GM03348 (cell line): ENCODE results near the gene OR10A5.
"Not testable (repeated sequence)": the region's sequence is repeated elsewhere in the genome, so short reads cannot be mapped to it uniquely, and the experiment has no call there.

ENCODE experiments used
- DNase-seq: peaks from one replicate; pipeline ENCODE4 v3.0.0; 2012; ENCODE audit warnings: low spot score

Gene OR10A5, protein sequence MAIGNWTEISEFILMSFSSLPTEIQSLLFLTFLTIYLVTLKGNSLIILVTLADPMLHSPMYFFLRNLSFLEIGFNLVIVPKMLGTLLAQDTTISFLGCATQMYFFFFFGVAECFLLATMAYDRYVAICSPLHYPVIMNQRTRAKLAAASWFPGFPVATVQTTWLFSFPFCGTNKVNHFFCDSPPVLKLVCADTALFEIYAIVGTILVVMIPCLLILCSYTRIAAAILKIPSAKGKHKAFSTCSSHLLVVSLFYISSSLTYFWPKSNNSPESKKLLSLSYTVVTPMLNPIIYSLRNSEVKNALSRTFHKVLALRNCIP

DNA sequence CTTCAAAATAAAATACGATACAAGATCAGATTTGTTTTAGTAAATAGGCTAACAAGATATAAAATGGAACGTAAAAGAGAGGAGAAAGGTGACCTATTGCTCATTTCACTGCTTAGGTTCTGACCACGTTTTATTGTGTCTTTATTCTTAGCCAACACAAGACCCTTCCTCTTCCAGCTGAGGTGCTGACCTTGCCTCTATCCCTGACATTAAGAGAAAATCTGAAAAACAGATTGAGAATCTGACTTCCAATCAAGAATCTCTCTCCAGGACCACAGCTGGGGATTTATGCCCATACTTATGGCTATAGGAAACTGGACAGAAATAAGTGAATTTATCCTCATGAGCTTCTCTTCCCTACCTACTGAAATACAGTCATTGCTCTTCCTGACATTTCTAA is at the start of gene OR10A5:
Gene OR10A5, plus strand, starts transcription at position 301 of the 400 bp plus-strand sequence. Its CDS starts 0 bp downstream, at position 301.
- no peak for DNase-seq

DNA sequence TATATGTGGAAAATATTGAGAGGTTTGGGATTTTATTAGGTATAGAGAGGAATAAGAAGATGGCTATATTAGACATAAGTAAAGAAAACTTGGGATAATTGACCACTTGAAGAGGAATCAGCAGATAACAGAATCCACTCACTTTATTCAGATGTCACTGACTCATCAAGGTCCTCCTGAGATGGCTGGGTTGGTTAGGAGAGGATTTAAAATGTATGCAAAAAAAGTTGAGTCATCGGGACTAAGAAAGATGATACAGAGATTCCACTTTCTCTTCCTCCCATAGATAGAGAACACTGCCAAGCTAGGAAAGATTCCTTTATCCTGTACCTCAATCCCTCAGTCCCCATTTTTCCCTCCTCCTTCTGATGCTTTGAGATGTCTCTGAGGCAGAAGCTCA is 46.1 kb upstream of the OR10A5 start, which contains the start of gene OR6A2:
Gene OR6A2, minus strand, starts transcription at position 288 of the 400 bp plus-strand sequence. CDS start 3,981 bp downstream, outside the sequence.
- DNase-seq: no peak

DNA sequence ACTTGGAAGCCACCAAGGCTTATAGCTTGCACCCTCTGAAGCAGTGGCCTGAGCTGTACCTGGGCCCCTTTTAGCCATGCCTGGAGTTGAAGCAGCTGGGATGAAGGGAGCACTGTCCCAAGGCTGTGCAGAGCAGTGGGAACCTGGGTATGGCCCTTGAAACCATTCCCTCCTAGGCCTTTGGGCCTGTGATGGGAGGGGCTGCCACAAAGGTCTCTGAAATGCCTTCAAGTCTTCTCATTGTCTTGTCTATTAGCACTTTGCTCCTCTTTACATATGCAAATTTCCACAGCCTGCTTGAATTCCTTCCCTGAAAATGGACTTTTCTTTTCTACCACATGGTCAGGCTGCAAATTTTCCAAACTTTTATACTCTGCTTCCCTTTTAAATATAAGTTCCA is 44.4 kb upstream of the OR10A5 start:
- DNase-seq: not testable (repeated sequence)

DNA sequence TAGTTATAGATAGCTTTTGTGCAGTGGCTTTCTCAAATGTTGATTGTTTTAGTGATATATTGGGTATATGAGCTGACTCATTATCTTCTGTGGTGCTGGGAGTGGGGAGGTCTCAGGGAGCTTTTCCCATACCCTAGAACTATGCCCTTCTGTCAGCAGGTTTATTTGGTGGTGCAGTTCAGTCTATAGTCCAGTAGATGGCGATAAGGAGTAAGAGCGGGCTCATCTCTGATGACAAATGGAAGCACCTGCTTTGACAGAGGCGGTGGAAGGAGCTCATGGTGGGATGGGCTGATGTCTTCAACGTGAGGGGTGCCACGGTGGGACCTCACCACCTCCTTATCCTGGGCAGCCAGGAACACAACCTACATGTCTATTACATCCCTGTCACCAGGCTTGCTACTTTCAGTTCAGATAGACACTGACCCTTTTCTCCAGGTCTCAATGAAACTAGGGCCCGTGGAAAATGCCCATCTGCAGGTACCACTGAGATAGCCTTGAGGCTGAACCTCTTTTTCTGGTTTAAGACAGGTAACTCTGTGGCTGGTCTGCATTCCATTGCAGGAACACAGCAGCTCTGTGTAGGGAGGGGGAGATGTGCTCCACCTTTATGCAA is 33.0 kb upstream of the OR10A5 start:
- peak; percentile 75 for DNase-seq

DNA sequence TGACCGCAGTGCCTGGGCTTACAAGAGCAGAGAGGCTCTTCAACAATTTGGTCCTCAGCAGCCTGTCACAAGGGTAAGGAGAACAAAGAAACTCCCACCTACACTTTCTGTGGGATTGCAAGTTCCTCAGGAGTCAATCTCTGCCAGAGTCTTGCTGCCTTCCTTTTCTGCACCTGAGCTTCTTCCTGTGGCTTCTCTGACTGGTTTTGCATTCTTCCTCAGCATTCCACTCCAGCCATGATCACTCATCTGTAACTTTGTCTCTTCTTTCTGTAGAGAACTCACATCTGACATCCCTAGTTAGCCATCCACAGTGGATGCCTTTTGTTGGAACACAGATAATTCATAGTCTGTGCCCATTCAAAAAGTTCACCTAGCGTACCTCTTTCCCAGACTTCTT is 31.8 kb upstream of the OR10A5 start:
- DNase-seq: no peak

DNA sequence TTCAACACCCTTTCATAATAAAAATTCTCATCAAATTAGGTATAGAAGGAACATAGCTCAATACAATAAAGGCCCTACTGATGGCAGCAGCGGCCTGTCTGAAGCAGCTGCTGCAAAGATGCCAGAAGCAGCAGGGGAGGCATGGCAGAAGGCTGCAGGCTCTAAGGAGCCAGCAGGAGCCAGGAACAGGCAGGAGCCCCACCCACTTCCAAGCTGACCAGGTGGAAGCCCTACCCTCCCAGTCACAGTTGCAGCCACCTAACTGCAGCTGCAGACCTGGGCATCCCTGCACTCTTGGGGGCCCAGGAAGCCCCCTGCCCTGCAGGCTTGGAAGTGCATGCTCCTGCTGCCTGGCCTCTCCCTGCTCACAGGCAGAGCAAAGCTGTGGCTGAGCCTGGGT is 27.8 kb upstream of the OR10A5 start:
- DNase-seq: no peak

DNA sequence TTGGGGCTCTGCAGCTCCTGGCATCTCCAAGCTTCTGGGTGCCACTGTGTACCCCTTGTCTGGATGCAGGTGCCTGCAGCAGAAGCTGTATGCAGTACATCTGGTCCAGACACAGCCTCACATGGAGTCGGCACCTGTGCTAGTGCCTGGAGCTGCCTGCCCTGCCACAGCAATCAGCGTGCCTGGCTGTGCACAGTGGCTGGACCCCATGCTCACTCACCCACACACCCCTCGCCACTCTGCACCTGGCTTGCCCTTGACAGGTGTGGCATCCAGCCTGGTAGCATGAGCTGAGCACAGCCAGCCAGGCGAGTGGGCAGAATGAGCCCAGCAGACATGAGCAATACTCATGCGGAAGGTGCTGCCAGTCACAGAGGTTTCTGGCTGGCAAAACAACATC is 26.5 kb upstream of the OR10A5 start:
- DNase-seq: no peak

DNA sequence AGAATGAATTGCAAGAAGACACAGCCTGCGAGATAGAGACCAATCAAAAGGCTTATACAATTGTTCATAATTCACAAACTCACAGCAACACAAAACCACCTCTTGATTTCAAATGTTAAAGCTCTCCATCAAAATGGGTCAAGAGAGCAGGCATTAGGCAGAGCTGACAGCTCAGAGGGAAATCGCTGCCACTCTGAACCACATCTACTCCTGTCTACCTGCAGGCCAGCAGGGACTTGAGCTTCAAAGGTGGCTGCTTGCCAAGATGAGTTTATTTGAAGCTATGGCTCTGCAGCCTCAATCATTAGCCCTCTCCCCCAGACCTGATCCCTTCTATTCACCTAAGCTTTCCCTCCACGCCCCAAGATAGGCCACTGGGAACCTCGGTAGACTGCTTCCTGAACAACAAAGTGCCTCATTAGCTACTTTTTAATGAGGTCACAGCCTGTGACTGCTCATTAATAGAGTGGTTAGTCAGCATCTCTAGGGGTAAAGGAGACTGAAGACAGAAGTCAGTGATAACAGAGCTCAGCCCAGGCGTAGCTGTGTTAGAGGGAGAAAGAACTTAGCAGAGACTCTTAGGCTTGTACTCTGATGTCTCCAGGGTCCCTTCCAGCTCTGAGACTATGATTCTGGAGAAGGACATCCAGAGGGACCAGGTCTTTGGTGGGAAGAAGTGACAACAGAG is 21.2 kb upstream of the OR10A5 start:
- DNase-seq: no peak

DNA sequence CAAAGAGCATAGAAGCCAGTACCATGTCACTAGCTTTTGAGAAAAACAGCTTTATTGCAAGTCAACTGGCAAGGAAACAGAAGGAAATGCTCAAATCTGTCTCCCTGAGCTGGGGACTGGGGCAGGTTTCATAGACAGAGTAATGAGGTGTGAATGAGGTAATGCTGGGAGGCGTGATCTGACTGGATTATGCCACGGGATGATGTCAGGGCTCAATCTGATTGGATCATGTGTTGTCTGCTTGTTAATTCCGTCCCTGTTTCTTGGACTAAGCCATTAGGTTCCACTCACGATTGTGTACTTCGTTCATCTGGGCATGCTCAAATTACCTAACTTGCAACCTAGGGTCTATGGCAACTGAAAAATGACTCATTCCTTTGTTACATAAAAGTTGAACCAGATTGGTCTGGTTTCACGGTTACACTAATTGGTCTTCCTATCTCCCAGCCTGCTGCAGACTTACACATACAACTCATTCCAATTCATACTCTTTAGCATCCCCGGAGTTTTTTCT is 20.2 kb upstream of the OR10A5 start:
- no peak for DNase-seq

DNA sequence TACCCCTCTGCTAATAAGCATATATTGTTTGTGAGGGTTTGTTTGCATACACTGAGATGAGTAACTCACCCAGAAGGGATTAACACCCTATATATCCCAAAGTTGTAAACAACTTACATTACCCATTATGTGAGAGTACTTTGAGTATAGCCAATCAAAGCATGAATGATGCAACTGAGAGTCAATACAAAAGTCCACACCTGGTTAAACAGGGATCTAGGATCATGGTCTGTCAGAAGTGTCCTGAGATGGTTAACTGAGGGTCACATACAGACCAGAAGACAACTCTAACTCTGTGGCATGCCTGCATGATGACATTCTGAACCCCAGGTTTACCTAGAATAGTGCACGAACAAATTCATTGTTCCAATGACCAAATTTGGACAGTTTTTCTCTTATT is 17.4 kb upstream of the OR10A5 start:
- no peak for DNase-seq

DNA sequence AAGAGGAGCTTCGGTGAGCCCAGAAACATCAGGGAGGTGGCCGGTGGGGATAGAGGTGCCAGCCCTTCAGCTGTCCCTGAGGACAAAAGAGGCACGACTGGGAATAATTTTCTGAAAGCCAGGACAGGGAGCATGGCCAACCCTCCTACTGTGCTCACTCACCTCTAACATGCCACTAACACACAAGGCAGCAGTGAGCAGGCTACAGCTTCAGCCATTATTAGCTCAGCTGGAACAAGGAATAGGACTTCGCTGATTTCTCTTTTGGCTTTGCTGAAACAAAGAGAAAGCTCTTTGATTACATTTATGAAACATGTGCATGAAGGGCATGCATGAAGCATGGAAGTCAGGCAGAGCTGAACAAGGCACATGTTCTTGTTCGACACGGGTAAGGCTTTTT is 12.1 kb upstream of the OR10A5 start:
- no peak for DNase-seq

DNA sequence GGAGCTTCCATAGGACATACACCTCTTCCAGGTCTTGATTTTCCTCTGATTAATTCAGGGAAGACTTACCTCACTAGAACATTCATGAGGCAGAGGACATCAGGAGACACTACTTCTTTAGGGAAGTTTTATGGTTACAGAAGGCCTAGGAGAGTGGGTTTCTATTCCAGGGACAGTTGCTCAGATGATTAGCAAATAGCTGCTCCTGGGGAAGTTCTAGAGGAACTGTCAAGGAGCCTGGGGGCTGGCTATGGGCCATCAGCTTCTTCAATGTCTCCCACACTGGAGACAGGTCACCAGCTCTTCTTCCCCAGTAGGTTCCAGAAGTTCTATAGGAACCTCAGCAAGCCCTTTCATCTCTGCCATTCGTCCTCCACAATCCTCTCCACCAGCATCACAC is 11.5 kb upstream of the OR10A5 start:
- DNase-seq: no peak

DNA sequence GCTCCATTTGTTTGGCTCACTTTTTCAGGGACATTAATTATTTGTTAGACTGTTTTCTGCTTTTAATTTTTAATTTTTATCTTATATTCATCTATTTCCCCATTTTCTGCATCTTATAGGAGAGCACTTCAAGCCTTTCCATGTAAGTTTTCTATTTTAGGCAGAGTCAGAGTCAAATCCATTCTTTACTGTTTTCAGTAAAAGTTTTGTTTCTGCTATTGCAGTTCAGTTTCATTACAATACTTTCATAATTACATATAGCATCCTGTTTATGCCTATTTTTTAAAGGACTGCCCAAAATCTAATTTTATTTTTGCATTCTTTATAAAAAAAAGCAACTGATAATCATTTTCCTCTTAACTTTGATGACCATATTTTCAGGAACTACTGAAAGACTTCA is 3.8 kb upstream of the OR10A5 start:
- no peak for DNase-seq

DNA sequence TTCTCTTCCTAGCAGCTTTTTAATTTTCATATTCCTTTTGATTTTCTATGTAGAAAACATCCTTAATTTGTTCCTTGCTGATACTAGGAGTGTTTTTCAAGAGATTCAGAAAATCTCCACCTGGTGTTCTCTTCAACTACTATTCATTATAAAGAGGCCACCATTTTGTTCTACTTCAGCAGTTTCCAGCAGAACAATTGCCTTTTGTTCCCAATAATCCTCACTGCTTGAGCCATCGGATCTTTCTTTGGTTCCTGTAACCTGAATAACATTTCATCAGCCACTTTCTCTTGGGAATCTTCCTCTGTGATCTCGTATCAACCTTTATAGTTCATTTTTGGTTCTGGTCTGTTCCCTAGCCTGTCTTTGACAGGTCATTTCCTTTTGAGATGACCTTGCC is 1.8 kb upstream of the OR10A5 start:
- DNase-seq: no peak

DNA sequence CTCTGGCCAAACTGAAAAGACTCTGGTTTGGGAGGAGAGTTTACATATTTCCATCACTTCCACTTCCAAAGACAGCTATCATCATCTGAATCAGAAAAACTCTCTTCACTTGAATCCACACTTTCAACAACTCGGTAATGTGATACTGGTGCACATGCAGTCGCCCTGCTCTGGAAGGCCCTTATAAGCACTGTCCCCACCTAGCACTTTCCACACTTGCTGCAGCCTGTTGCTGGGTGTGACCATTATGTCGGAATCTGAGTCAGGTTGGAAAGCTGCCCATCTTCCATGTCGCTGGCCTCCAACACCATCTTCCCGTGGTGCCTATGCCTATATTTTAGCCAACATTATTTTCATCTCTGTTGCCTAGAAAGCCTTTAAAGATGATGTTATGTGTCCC is 1.1 kb upstream of the OR10A5 start:
- DNase-seq: no peak

DNA sequence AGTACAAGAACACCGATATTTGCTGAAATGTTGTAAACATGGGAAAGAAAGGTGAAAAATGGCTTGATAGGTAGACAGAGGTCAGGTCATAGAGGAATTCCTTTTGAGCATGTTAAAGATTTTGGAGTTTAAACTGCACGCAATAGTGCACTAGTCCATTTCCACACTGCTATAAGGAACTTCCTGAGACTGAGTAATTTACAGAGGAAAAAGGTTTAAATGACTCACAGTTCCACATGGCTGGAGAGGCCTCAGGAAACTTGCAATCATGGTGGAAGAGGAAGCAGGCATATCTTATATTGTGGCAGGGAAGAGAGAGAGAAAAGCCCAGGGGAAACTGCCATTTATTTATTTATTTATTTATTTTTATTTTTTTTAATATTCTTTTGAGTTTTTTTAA is 5.0 kb downstream of the OR10A5 start:
- DNase-seq: no peak

DNA sequence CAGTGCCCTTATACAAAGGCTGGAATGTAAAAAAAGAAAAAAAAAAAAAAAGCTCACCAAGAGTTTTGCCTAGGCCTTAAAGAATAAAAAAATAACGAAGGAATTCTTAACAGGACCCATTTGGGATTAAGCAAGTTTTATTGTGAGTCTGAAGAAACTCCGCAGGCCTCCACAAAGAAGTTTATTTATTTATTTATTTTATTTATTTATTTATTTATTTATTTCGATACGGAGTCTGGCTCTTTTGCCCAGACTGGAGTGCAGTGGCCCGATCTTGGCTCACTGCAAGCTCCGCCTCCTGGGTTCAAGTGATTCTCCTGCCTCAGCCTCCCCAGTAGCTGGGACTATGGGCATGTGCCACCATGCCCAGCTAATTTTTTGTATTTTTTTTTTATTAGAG is 9.3 kb downstream of the OR10A5 start:
- not testable (repeated sequence) for DNase-seq

DNA sequence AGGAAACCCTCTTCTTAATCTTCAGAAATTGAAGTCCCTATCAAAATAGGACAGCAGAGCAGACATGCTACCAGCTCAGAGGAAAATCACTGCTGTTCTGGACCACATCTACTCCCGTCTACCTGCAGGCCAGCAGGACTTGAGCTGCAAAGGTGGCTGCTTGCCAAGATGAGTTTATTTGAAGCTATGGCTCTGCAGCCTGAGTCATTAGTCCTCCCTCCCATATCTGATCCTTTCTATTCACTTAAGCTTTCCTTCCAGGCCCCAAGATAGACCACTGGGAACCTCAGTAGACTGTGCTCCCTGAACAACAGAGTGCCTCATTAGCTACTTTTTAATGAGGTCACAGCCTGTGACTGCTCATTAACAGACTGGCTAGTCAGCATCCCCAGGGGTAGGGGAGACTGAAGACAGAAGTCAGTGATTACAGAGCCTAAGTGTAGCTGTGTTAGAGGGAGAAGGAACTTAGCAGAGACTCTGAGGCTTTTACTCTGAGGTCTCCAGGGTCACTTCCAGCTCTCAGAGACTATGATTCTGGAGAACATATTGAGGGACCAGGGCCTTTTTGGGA is 10.6 kb downstream of the OR10A5 start:
- DNase-seq: no peak

DNA sequence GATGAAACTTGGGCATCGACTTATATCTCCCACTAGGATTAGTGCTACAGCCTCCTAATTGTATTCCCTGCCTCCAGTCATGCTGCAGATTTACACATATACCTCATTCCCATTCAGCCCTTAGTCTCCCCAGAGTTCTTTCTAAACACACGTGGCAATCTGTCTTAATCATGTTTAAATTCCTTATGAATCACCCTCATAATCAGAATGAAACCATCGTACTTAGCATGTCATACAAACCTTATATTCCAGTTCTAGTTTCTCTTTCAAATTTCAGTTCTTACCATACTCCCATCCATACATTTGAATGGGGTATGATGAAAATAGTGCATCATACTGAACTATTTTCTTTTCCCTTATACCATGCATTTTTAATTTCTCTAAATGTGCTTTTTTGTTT is 11.4 kb downstream of the OR10A5 start:
- no peak for DNase-seq

DNA sequence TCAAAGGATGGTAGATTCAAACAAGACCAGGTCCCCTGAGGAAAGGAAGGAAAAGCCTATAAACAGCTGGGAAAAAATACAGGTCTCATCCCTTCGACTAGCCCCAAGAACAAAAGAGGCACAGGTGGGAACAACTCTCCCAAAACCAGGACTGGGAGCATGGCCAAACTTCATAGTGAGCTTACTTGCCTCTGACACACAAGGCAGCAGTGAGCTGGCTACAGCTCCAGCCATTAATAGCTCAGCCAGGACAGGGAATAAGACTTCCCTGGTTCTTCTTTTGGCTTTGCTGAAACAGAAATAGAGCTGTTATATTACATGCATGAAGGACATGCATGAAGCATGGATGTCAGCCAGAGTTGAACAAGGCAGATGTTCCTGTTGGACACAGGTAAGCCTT is 17.5 kb downstream of the OR10A5 start, which contains the start of gene OR10A2:
Gene OR10A2, plus strand, starts transcription at position 97 of the 400 bp plus-strand sequence. CDS start 6,698 bp downstream, outside the sequence.
- peak; percentile 4 for DNase-seq

DNA sequence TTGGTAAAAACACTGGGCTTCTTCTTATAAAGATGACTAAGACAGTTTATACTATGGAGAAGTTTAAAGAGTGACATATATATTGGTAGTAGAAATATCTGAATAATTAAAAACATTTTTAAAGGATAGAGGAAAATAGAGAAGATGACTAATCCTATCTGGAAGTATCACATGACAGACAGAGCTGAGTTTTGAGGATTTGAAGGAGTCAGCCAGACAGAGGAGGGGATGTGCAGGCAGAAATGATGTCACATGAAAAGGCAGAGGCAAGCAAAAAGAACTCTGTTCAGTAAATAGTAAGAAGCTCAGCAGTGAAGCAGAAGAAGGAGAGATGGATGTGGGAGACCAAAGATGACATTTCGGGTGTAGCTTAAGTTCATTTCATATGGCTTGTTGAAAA is 19.0 kb downstream of the OR10A5 start:
- peak; percentile 13 for DNase-seq

DNA sequence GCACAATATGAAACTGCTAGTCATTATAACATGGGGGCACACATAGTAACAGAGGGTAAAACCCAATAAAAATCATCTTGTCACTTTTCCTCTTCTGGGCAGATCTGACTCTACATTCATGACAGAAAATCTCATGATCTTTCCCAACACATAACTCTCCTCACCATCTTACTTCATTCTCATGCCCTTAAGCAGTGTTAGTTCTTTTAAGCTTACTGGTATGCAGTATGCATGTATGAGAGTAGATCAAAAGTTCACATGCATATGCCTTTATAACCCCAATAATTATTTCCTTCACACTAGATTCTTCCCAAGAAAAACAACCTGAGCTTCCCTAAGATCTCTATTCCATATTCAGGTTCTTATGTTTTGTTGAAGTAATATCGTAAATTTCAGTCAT is 25.8 kb downstream of the OR10A5 start:
- no peak for DNase-seq

DNA sequence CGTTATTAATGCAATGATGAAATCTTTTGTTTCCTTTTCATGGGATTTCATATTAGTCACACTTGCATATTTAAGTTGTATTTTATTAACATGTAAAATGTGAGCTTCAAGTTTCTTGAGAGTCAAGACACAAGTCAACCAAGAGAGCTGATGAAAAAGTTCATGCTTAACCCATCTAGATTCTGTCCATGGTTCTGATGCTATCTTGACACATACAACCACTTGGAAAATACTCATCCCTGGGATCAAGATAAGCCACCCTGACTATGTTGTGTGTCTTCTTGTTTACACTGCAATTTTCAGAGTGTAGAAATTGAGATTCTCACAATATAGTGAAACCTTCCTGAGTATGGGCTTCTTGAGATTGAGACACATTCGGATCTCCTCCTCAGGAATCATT is 30.3 kb downstream of the OR10A5 start:
- DNase-seq: no peak
